Karpas-422 (cell line): ENCODE data around the gene DNAH9. TPM values are rescaled to one million over a fixed set of nuclear protein-coding genes. Genes with fewer than 3 reads are reported as not detected.

Source experiments
- DNase-seq: peaks from one replicate; pipeline ENCODE4 v3.0.0-alpha.2; 2015
- H2AFZ ChIP-seq: fragments of 200-600 bp; sonication (generic); 2 replicates; pipeline ENCODE4 v1.6.1; 2014; ENCODE audit warnings: antibody characterized with exemption, low read length, mixed read lengths
- H3K27ac ChIP-seq: fragments of 200-600 bp; sonication (generic); 2 replicates; pipeline ENCODE4 v1.5.1; 2014; ENCODE audit warnings: mild to moderate bottlenecking, low read length, moderate library complexity
- H3K27me3 ChIP-seq: fragments of 200-600 bp; sonication (generic); 2 replicates; pipeline ENCODE4 v1.6.1; 2014; ENCODE audit warnings: low read length, mixed read lengths
- H3K36me3 ChIP-seq: fragments of 200-600 bp; sonication (generic); 2 replicates; pipeline ENCODE4 v1.6.1; 2014; ENCODE audit warnings: low read length, mixed read lengths; ENCODE audit not compliant: insufficient read depth
- H3K4me1 ChIP-seq: fragments of 200-600 bp; sonication (generic); 2 replicates; pipeline ENCODE4 v1.6.1; 2014; ENCODE audit warnings: mild to moderate bottlenecking, low read length, mixed read lengths
- H3K4me2 ChIP-seq: fragments of 200-600 bp; sonication (generic); 2 replicates; pipeline ENCODE4 v1.6.1; 2014; ENCODE audit warnings: low read length, low read depth, mild to moderate bottlenecking; ENCODE audit not compliant: poor library complexity, severe bottlenecking
- H3K4me3 ChIP-seq: fragments of 200-600 bp; sonication (generic); 2 replicates; pipeline ENCODE4 v1.5.1; 2014; ENCODE audit warnings: mild to moderate bottlenecking, antibody characterized with exemption, low read length, mixed read lengths
- H3K79me2 ChIP-seq: fragments of 200-600 bp; sonication (generic); 2 replicates; pipeline ENCODE4 v1.6.1; 2014; ENCODE audit warnings: mild to moderate bottlenecking, low read length, mixed read lengths
- H3K9ac ChIP-seq: fragments of 200-600 bp; sonication (generic); 2 replicates; pipeline ENCODE4 v1.6.0; 2014; ENCODE audit warnings: low read length
- H3K9me2 ChIP-seq: fragments of 200-600 bp; sonication (generic), shearing (Covaris generic); replicated peaks from 2 replicates; pipeline ENCODE4 v1.6.0; 2014; ENCODE audit warnings: mild to moderate bottlenecking, low read length, moderate library complexity; ENCODE audit not compliant: insufficient read depth
- H3K9me3 ChIP-seq: fragments of 300-700, 200-600 bp; sonication (generic); 2 replicates; pipeline ENCODE4 v1.6.1; 2014; ENCODE audit warnings: low read length, mixed read lengths
- H4K20me1 ChIP-seq: fragments of 200-600 bp; sonication (generic); 2 replicates; pipeline ENCODE4 v1.6.1; 2014; ENCODE audit warnings: mild to moderate bottlenecking, antibody characterized with exemption, low read length, low read depth; ENCODE audit not compliant: insufficient read depth
- total RNA-seq: library from RNA; depleted of rRNA; stranded (reverse); fragments of >200 nt; shearing (Covaris generic); gene quantifications from 2 replicates; pipeline ENCODE4 v1.2.3, GENCODE V29; 2014; ENCODE audit warnings: low replicate concordance

Gene DNAH9
- total RNA-seq, 1 experiment from 2014 or later = not detected

DNA sequence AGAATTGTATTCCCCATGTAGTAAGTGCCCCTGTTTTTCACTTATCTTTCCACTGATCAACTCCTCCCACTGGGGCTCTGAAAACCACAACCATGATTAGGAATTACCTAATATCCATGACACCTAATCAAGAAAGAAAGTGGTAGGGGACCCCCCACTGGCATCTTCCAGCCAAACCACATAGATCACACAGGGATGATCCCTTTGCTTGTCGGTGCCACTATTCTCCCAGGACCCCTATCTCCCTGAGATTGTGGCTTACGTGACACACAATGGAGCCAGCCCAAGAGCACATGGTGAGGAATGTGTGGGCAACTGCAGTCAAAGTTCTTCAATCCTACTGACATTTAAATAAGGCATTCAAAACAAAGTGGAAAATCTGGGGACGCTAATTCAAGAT, 17.6 kb upstream of the DNAH9 start:
- Histone ChIP-seq H2AFZ (no peak overlapping the region), H3K4me3 (no peak overlapping the region), H3K4me1 (no peaks in the 10 kb centered on the region), H3K9ac (no peak overlapping the region), H3K9me3 (no peaks in the 10 kb centered on the region), H3K27me3 (no peaks in the 10 kb centered on the region), H3K79me2 (no peaks in the 10 kb centered on the region), H3K4me2 (no peak overlapping the region), H3K9me2 (no peaks in the 10 kb centered on the region), H4K20me1 (no peaks in the 10 kb centered on the region), H3K27ac (no peak overlapping the region), H3K36me3 (no peaks in the 10 kb centered on the region)
- DNase-seq = no peak

GRCh38 chr17:11582217-11582616, 16.1 kb upstream of the DNAH9 start:
- DNase-seq = no peak
- Histone ChIP-seq H3K9ac (no peak overlapping the region), H3K27me3 (no peaks in the 10 kb centered on the region), H3K4me1 (no peaks in the 10 kb centered on the region), H4K20me1 (no peaks in the 10 kb centered on the region), H3K4me3 (no peak overlapping the region), H2AFZ (no peak overlapping the region), H3K4me2 (no peak overlapping the region), H3K36me3 (no peaks in the 10 kb centered on the region), H3K9me2 (no peaks in the 10 kb centered on the region), H3K9me3 (no peaks in the 10 kb centered on the region), H3K27ac (no peak overlapping the region), H3K79me2 (no peaks in the 10 kb centered on the region)

GRCh38 chr17:11583306-11583992, 14.8 kb upstream of the DNAH9 start:
- no peak overlapping the region for H3K4me3 ChIP-seq
- H2AFZ ChIP-seq = no peak overlapping the region
- DNase-seq = no peak
- H4K20me1 ChIP-seq = no peaks in the 10 kb centered on the region
- no peaks in the 10 kb centered on the region for H3K9me3 ChIP-seq
- no peaks in the 10 kb centered on the region for H3K79me2 ChIP-seq
- H3K27me3 ChIP-seq = no peaks in the 10 kb centered on the region
- no peaks in the 10 kb centered on the region for H3K36me3 ChIP-seq
- no peak overlapping the region for H3K27ac ChIP-seq
- no peak overlapping the region for H3K4me2 ChIP-seq
- H3K9ac ChIP-seq = no peak overlapping the region
- no peaks in the 10 kb centered on the region for H3K4me1 ChIP-seq
- no peaks in the 10 kb centered on the region for H3K9me2 ChIP-seq

DNA sequence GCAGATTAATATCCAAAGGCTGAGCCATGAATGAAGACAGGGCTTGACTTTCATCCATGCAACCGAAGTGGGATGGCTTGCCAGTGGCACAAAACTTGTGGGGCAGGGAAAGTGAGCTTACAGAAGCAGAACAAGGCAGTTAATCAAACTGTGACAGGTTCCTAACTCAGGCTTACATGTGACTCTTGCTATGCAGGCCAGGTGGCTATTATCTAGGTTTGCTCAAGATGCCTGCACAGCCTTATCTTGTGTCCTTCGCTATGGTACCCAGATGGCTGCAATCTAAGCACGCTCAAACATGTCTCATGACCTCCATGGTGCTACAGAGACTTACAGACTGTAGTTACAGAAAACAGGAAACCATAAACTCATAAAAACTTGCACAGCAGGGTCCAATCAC, 8.6 kb upstream of the DNAH9 start:
- no peak overlapping the region for H3K4me2 ChIP-seq
- DNase-seq = no peak
- H3K9me3 ChIP-seq = no peaks in the 10 kb centered on the region
- no peaks in the 10 kb centered on the region for H4K20me1 ChIP-seq
- H3K79me2 ChIP-seq = no peaks in the 10 kb centered on the region
- H2AFZ ChIP-seq = no peak overlapping the region
- H3K27me3 ChIP-seq = no peaks in the 10 kb centered on the region
- H3K36me3 ChIP-seq = no peaks in the 10 kb centered on the region
- no peak overlapping the region for H3K9ac ChIP-seq
- H3K4me3 ChIP-seq = no peak overlapping the region
- H3K4me1 ChIP-seq = no peaks in the 10 kb centered on the region
- no peak overlapping the region for H3K27ac ChIP-seq
- no peaks in the 10 kb centered on the region for H3K9me2 ChIP-seq

GRCh38 chr17:11601661-11602060, 3.4 kb downstream of the DNAH9 start:
- H3K27me3 ChIP-seq = no peaks in the 10 kb centered on the region
- no peaks in the 10 kb centered on the region for H3K9me2 ChIP-seq
- no peaks in the 10 kb centered on the region for H3K9me3 ChIP-seq
- DNase-seq = no peak
- no peak overlapping the region for H3K27ac ChIP-seq
- no peaks in the 10 kb centered on the region for H3K36me3 ChIP-seq
- no peaks in the 10 kb centered on the region for H3K4me1 ChIP-seq
- no peak overlapping the region for H2AFZ ChIP-seq
- no peak overlapping the region for H3K4me2 ChIP-seq
- H4K20me1 ChIP-seq = no peaks in the 10 kb centered on the region
- H3K79me2 ChIP-seq = no peaks in the 10 kb centered on the region
- H3K4me3 ChIP-seq = no peak overlapping the region
- H3K9ac ChIP-seq = no peak overlapping the region

DNA sequence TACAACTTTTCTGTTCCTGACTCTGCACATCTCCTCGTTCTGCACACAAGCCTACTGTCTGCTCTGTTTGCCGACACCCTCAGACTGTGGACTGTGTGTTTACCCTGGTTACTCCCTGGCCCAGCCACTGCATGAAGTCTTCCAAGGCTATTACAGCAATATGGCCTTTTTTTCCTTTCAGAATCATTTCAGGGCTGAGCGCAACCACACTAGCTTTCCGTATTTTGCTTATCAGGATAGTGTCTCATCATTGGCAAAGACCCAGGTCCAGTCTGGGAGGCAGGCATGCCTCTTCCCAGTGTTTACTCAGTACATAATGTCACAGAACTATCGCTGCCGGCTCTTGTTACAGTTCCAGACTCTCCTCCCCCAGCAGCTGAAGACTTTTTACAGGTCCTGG, 10.1 kb downstream of the DNAH9 start:
- H3K4me1 ChIP-seq = no peaks in the 10 kb centered on the region
- no peaks in the 10 kb centered on the region for H3K9me2 ChIP-seq
- no peak for DNase-seq
- H3K4me3 ChIP-seq = no peak overlapping the region
- H3K9ac ChIP-seq = no peak overlapping the region
- no peak overlapping the region for H2AFZ ChIP-seq
- no peaks in the 10 kb centered on the region for H3K36me3 ChIP-seq
- no peaks in the 10 kb centered on the region for H3K9me3 ChIP-seq
- no peak overlapping the region for H3K27ac ChIP-seq
- no peaks in the 10 kb centered on the region for H4K20me1 ChIP-seq
- no peaks in the 10 kb centered on the region for H3K27me3 ChIP-seq
- no peaks in the 10 kb centered on the region for H3K79me2 ChIP-seq
- H3K4me2 ChIP-seq = no peak overlapping the region

- no peak overlapping the region for H3K4me3 ChIP-seq
- H3K27ac ChIP-seq = no peak overlapping the region
- H3K9me3 ChIP-seq = no peaks in the 10 kb centered on the region
- H3K27me3 ChIP-seq = no peaks in the 10 kb centered on the region
- H3K4me2 ChIP-seq = no peak overlapping the region
- no peaks in the 10 kb centered on the region for H3K79me2 ChIP-seq
- no peaks in the 10 kb centered on the region for H3K36me3 ChIP-seq
- H4K20me1 ChIP-seq = no peaks in the 10 kb centered on the region
- H3K9me2 ChIP-seq = no peaks in the 10 kb centered on the region
- no peak overlapping the region for H2AFZ ChIP-seq
- H3K9ac ChIP-seq = no peak overlapping the region
- no peak for DNase-seq
- H3K4me1 ChIP-seq = no peaks in the 10 kb centered on the region
Measured at GRCh38 chr17:11610999-11611566, 12.8 kb downstream of the DNAH9 start.

DNA sequence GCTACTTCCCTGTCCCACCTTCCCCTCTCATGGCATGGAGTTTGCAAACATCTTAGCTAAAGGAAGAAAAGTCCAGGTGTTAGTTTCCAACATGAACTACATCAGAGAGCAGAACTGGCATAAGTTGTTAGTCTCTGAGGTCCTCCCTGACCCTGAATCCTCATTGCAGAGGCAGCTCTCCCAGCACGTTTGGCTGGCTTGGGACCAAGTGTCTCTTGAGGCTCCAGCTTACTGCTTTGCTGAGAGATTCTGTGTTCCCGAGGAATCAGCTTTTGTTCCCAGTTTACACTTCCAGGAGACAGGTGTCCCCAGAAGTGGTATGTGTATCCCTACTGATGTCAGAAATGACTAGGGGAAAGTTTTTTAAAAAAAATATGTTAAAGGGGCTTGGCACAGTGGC, 14.7 kb downstream of the DNAH9 start:
- Histone ChIP-seq H3K4me3 (no peak overlapping the region), H3K9ac (no peak overlapping the region), H4K20me1 (no peaks in the 10 kb centered on the region), H3K9me3 (no peaks in the 10 kb centered on the region), H3K4me1 (no peaks in the 10 kb centered on the region), H2AFZ (no peak overlapping the region), H3K9me2 (no peaks in the 10 kb centered on the region), H3K4me2 (no peak overlapping the region), H3K27me3 (no peaks in the 10 kb centered on the region), H3K27ac (no peak overlapping the region), H3K36me3 (no peaks in the 10 kb centered on the region), H3K79me2 (no peaks in the 10 kb centered on the region)
- no peak for DNase-seq
